HepG2 (cell line): ENCODE results near the gene KXD1. TPM values are rescaled to one million over a fixed set of nuclear protein-coding genes. Genes with fewer than 3 reads are reported as not detected.

Source experiments
- DMAP1 ChIP-seq: IDR thresholded peaks from 2 replicates; pipeline ENCODE4 v1.6.1; 2016
- DRAP1 ChIP-seq: IDR thresholded peaks from 2 replicates; pipeline ENCODE4 v1.6.1; 2016; ENCODE audit warnings: missing genetic modification reagents, missing compliant biosample characterization
- EED ChIP-seq: sonication (generic); formaldehyde crosslinking; IDR thresholded peaks from 2 replicates; pipeline ENCODE4 v1.5.0; 2020; ENCODE audit warnings: mild to moderate bottlenecking, missing genetic modification reagents
- EP300 ChIP-seq, 3 experiments: sonication (generic) in 1 of 3; formaldehyde crosslinking in 1 of 3; IDR thresholded peaks; 2 replicates each; pipeline versions ENCODE4 v1.5.1 to v1.6.1; 2011 to 2020; ENCODE audit warnings: low read depth in 2 of 3, low read length in 2 of 3, borderline replicate concordance in 1 of 3, improper control_type of control experiment in 1 of 3, mild to moderate bottlenecking in 1 of 3, missing genetic modification reagents in 1 of 3, moderate library complexity in 1 of 3
- FUBP1 ChIP-seq: sonication (generic); formaldehyde crosslinking; IDR thresholded peaks from 2 replicates; pipeline ENCODE4 v1.5.1; 2020; ENCODE audit warnings: missing genetic modification reagents, mild to moderate bottlenecking, borderline replicate concordance
- HDAC2 ChIP-seq: sonication (generic); formaldehyde crosslinking; IDR thresholded peaks from 2 replicates; pipeline ENCODE4 v1.4.0; 2020; ENCODE audit warnings: missing genetic modification reagents
- HOXA7 ChIP-seq: sonication (generic); formaldehyde crosslinking; IDR thresholded peaks from 2 replicates; pipeline ENCODE4 v1.8.1; 2022; ENCODE audit warnings: mild to moderate bottlenecking, missing genetic modification reagents, moderate library complexity
- IKZF1 ChIP-seq: fragments of 450-650 bp; IDR thresholded peaks from 2 replicates; pipeline ENCODE4 v1.7.1; 2016
- ISL2 ChIP-seq: sonication (generic); formaldehyde crosslinking; IDR thresholded peaks from 2 replicates; pipeline ENCODE4 v1.5.0; 2020; ENCODE audit warnings: missing genetic modification reagents
- KLF16 ChIP-seq, 2 experiments: sonication (generic) in 1 of 2; formaldehyde crosslinking in 1 of 2; IDR thresholded peaks; 2 replicates each; pipeline versions ENCODE4 v1.6.1 to v1.8.0; 2016 to 2023; ENCODE audit warnings: missing genetic modification reagents in 2 of 2, missing compliant biosample characterization in 1 of 2
- MLX ChIP-seq: IDR thresholded peaks from 2 replicates; pipeline ENCODE4 v1.6.1; 2016
- MNT ChIP-seq: fragments of 450-650 bp; IDR thresholded peaks from 2 replicates; pipeline ENCODE4 v1.6.1; 2016
- NFIC ChIP-seq: IDR thresholded peaks from 2 replicates; pipeline ENCODE4 v1.6.1; 2012; ENCODE audit warnings: mild to moderate bottlenecking, low read length, inconsistent platforms
- NR1H2 ChIP-seq: sonication (generic); formaldehyde crosslinking; IDR thresholded peaks from 2 replicates; pipeline ENCODE4 v1.8.1; 2022; ENCODE audit warnings: low read depth, missing genetic modification reagents, borderline replicate concordance
- RBAK ChIP-seq: sonication (generic); formaldehyde crosslinking; IDR thresholded peaks from 2 replicates; pipeline ENCODE4 v1.5.1; 2020; ENCODE audit warnings: mild to moderate bottlenecking, missing genetic modification reagents
- RFX1 ChIP-seq: fragments of 450-650 bp; IDR thresholded peaks from 2 replicates; pipeline ENCODE4 v1.6.1; 2017
- RFXANK ChIP-seq: IDR thresholded peaks from 2 replicates; pipeline ENCODE4 v1.6.1; 2016
- SMYD3 ChIP-seq: sonication (generic); formaldehyde crosslinking; IDR thresholded peaks from 2 replicates; pipeline ENCODE4 v1.8.1; 2023; ENCODE audit warnings: mild to moderate bottlenecking, missing genetic modification reagents
- SPEN ChIP-seq: sonication (generic); formaldehyde crosslinking; IDR thresholded peaks from 2 replicates; pipeline ENCODE4 v1.5.1; 2020; ENCODE audit warnings: low read depth, mild to moderate bottlenecking, missing genetic modification reagents
- XBP1 ChIP-seq: sonication (generic); formaldehyde crosslinking; IDR thresholded peaks from 2 replicates; pipeline ENCODE4 v1.5.0; 2020; ENCODE audit warnings: missing genetic modification reagents
- ZKSCAN8 ChIP-seq: IDR thresholded peaks from 2 replicates; pipeline ENCODE4 v1.6.1; 2016; ENCODE audit warnings: borderline replicate concordance, missing genetic modification reagents, missing compliant biosample characterization
- ZNF263 ChIP-seq: sonication (generic); formaldehyde crosslinking; IDR thresholded peaks from 2 replicates; pipeline ENCODE4 v1.4.0; 2020; ENCODE audit warnings: missing genetic modification reagents
- ZNF510 ChIP-seq: sonication (generic); formaldehyde crosslinking; IDR thresholded peaks from 2 replicates; pipeline ENCODE4 v1.4.0; 2020; ENCODE audit warnings: low read depth, mild to moderate bottlenecking, missing genetic modification reagents
- ZNF660 ChIP-seq: sonication (generic); formaldehyde crosslinking; IDR thresholded peaks from 2 replicates; pipeline ENCODE4 v1.5.1; 2020; ENCODE audit warnings: mild to moderate bottlenecking, low read depth, missing genetic modification reagents, borderline replicate concordance
- ZNF850 ChIP-seq: sonication (generic); formaldehyde crosslinking; conservative IDR thresholded peaks from 2 replicates; pipeline ENCODE4 v1.9.0; 2021; ENCODE audit warnings: mild to moderate bottlenecking, missing genetic modification reagents
- ZXDC ChIP-seq: sonication (generic); formaldehyde crosslinking; IDR thresholded peaks from 2 replicates; pipeline ENCODE4 v1.5.0; 2020; ENCODE audit warnings: mild to moderate bottlenecking, missing genetic modification reagents
- polyA plus RNA-seq, 8 experiments: library from polyadenylated mRNA; depleted of rRNA in 3 of 8; stranded (reverse) in 7 of 8; unstranded in 1 of 8; fragments of >200 nt; fragmentation: Illumina TruSeq in 4 of 8; extraction: Trizol in 4 of 8; gene quantifications; 2 replicates each; pipeline versions ENCODE4 v1.2.1 to v1.2.3, GENCODE V29; 2011 to 2016; ENCODE audit warnings: low read depth in 4 of 8, missing spikeins in 1 of 8, mixed read lengths in 1 of 8; ENCODE audit not compliant: insufficient read depth in 1 of 8
- total RNA-seq, 5 experiments: library from RNA; depleted of rRNA; stranded (reverse); fragments of >200 nt; fragmentation: Illumina TruSeq; extraction: Trizol; gene quantifications; 2 replicates each; pipeline ENCODE4 v1.2.3, GENCODE V29; 2016; ENCODE audit warnings: low read depth in 1 of 5

Gene KXD1
- total and polyA plus RNA-seq, 2 of the 13 experiments (the other 11 are each of a cell fraction or from before 2014, with no cell fraction given), result 44.6 to 143 TPM

GRCh38 chr19:18518639-18519038 lies 39.0 kb upstream of the KXD1 start (continued):
- no peak for TF ChIP-seq HOXA7
- 0 out of 2 replicates have a peak, but pooled peaks have one; percentile 17 for TF ChIP-seq DRAP1 (CRISPR knock-in tag)
- no peak for TF ChIP-seq ZXDC
- TF ChIP-seq ZKSCAN8, result no peak
- no peak for TF ChIP-seq RFX1
- TF ChIP-seq MLX (CRISPR knock-in tag), result no peak
- TF ChIP-seq HDAC2, result peak; percentile 75; the same call in 1 of the 2 replicates
- no peak for TF ChIP-seq RFXANK (CRISPR knock-in tag)
- no peak for TF ChIP-seq RBAK (CRISPR knock-in tag)
- TF ChIP-seq SPEN (CRISPR knock-in tag), result peak; percentile 43; the same call in 1 of the 2 replicates
- 0 out of 2 replicates have a peak, but pooled peaks have one; percentile 41 for TF ChIP-seq ZNF263 (CRISPR knock-in tag)
- TF ChIP-seq ZNF850, result 0 out of 2 replicates have a peak, but pooled peaks have one; percentile 12
- no peak for TF ChIP-seq SMYD3 (CRISPR knock-in tag)
- TF ChIP-seq NR1H2 (CRISPR knock-in tag), result no peak
- TF ChIP-seq ISL2 (CRISPR knock-in tag), result peak; percentile 46; the same call in 1 of the 2 replicates
- no peak for TF ChIP-seq MNT
- no peak for TF ChIP-seq ZNF510 (CRISPR knock-in tag)
- TF ChIP-seq IKZF1, result no peak
- TF ChIP-seq ZNF660 (CRISPR knock-in tag), result no peak
- no peak for TF ChIP-seq DMAP1 (CRISPR knock-in tag)
- TF ChIP-seq NFIC, result no peak
- no peak for TF ChIP-seq EED (CRISPR knock-in tag)
- TF ChIP-seq EP300 (IDR thresholded peaks at IDR 0.05; ENCODE audit: low read depth in 2 of 2, low read length in 2 of 2), result peak in 1 of 2 experiments; percentile 25; a peak in 1 of 4 replicates
- TF ChIP-seq EP300 (CRISPR knock-in tag; IDR thresholded peaks at IDR 0.05; ENCODE audit: borderline replicate concordance), result no peak
- TF ChIP-seq KLF16 (CRISPR knock-in tag; IDR thresholded peaks at IDR 0.05), result peak in 1 of 2 experiments; percentile 48; a peak in 1 of 4 replicates
- TF ChIP-seq FUBP1 (CRISPR knock-in tag), result no peak
- TF ChIP-seq XBP1, result no peak
